Body of pancreas (tissue), 4 donors: ENCODE results near the gene CUL4B.

Source experiments
- CTCF ChIP-seq, 7 experiments: fragments of 450-650 bp in 4 of 7; fragments of 200-600 bp in 3 of 7; sonication (generic) in 3 of 7; IDR thresholded peaks; one replicate each; pipeline ENCODE4 v1.5.1; 2016 to 2019; ENCODE audit warnings: antibody characterized with exemption in 7 of 7
- POLR2A ChIP-seq, 3 donors: fragments of 450-650 bp; IDR thresholded peaks; one replicate each; pipeline ENCODE4 v1.6.1; 2016; ENCODE audit warnings: antibody characterized with exemption in 3 of 3, mild to moderate bottlenecking in 2 of 3

- TF ChIP-seq POLR2A (IDR thresholded peaks at IDR 0.05): no peak
- TF ChIP-seq CTCF (IDR thresholded peaks at IDR 0.05): no peak
These were observed 24.7 kb downstream of the CUL4B start for GRCh38 chrX:120536061-120536460.
